HG03460 (cell line): Measurements from ENCODE around the gene CHSY1.
A peak's percentile ranks its signal among the peaks of the same experiment; 100 is the strongest.

Experiments used
- ATAC-seq: cut with Tn5 transposase; IDR thresholded peaks from one replicate; pipeline ENCODE4 v1.9.1; 2021; ENCODE audit not compliant: unreplicated experiment

The CHSY1 gene

DNA sequence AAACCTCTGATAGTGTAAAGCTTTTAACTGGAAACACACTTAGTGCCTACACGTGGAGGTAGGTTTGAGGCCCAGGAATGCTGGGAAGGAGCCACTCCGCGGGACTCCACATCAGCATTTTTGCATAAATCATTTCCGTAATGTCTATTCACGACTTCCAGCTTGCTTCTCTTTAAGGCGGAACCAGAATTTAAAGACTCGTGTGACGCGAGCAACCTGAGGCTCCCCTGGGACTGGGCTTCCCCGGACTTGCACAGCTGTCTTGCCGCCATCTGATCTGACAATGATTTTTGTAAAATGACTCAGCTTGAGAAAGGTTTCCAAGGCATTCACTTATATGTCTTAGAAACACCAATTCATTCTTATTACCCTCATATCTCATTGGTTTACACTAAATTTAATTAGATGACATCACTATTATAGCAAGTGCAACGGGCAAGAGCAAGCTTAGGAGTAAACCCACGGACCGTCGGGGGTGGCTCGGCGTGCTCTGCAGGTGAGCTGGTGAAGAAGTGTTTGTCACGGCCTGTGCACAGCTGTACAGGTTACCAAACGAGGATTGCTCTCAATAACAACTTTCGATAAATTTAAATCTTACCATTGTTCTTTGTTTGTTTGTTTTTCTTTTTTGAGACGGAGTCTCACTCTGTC is 95.2 kb downstream of the CHSY1 start:
- peak; percentile 81 for ATAC-seq

DNA sequence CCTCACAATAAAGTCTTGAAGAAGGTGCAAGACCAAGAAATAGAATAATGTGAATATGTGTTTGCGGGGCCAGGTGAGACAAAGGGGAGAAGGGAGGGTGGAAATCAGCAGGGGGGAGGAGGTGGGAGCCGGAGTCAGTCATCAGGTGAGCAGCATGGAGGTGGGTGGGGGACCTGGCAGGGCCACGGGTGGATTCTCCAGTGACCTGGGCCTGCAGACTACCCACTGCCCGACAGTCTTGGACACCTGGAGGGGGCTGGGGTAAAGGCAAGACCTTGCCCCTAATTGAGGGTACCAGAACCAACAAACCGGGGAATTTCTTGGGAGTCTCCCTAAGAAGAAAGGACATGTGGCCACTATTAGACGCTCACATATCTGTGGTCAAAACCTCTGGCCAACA is 95.8 kb downstream of the CHSY1 start:
- no peak for ATAC-seq

DNA sequence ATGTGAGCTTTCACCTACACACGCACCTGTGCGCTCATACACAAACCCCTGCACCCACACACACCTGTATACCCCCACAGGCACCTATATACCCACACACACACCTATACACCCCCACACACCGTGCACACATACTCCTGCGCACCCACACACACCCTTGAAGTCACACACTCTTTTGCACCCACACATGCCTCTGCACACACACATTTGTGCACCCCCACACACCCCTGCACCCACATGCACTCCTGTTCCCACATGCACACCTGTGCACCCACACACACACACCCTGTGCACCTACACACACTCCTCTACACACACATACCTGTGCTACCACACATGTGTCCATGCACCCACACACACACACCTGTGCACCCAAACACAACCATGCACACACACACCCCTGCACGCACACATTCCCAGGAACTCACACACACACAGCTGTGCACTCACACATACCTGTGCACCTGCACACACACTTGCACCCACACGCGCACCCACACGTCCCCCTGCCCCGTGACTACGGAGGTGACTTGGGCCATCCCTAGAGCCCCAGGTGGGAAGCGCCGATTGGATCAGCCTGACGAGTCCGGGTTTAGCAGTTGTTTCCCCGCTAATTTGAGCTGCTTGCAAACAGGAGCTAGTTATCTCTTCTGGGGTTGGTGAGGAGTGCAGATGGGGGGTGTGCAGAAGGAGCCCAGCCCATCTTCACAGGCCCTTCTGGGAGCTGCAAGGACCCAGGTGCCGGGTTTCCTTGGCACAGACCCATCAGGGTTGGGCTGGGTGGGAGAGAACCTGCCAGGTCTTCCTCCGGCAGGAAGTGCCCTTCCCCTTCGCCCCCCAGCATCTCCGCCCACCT is 97.8 kb downstream of the CHSY1 start:
- no peak for ATAC-seq

DNA sequence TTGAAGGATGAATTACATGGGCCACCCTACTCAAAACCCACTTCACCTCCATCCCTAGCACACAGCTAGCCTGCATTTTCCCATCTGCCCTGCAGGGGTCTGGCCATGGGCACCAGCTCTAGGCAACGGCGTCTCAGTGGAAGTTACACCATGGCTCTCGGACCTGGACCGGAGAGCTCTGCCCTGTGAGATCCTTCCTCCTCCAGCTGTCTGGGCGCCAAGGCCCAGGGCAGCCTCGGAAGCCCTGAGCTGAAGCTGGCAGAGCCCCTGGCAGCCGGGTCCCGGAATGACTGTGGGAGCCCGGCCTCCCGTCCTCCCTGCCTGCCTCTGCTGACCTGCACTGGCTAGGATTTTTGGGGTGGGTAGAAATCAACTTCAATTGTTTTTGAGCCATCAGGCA is 98.9 kb downstream of the CHSY1 start:
- no peak for ATAC-seq

- peak; percentile 49 for ATAC-seq
Measured at GRCh38 chr15:101151288-101151687, 100.6 kb downstream of the CHSY1 start.

DNA sequence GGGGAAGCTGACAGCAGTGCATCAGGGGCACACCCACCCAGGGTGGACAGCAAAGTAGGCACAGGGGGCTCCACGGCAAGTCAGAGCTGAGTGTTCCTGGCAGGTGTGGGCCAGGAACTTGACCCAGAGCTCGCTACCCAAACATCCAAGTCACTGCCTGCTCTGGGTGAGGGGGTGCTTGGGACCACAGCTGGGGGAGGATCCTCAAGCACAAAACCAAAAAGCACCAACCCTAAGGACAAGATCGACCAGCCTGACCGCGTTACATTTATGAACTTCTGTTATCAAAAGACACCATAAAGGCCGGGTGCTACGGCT is 101.2 kb downstream of the CHSY1 start:
- no peak for ATAC-seq

GRCh38 chr15:101149864-101150722 is 101.8 kb downstream of the CHSY1 start:
- ATAC-seq = no peak

DNA sequence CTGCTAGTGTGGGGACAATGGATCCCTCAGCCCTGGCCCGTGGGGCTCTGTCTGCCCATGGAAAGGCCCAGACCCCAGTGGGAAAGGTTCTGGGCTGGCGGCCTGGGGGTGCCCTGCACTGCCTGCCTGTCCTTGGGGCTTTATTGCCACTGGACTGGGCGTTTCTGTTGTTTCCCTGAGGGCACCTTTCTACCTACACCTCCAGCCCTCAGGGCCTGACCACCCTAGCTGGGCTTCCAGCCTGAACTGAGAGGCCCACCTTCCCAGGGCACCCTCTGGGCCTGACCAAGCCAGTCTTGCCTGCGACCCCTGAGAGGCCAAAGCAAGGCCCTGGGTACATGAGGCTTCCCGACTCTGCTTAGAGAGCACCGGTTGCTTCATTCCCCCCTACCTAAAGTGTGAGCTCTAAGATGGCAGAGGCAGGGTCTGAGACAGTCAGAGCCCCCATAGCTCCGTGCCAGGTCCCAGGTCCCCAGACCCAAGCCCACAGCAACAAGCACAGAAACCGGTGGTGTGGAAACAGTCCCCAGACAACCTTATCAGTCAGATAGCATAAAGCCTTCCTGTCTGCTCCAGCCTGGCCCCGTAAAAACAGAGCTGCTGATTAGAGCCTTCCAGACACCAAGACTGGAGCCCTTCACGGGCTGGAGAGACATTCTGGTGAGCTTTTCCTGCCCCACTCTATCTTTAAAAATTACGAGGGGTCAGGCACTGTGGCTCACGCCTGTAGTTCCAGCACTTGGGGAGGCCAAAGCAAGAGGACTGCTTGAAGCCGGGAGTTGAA is 102.8 kb downstream of the CHSY1 start:
- no peak for ATAC-seq

GRCh38 chr15:101148166-101148880 is 103.5 kb downstream of the CHSY1 start:
- no peak for ATAC-seq

GRCh38 chr15:101147181-101147580 is 104.7 kb downstream of the CHSY1 start:
- no peak for ATAC-seq

DNA sequence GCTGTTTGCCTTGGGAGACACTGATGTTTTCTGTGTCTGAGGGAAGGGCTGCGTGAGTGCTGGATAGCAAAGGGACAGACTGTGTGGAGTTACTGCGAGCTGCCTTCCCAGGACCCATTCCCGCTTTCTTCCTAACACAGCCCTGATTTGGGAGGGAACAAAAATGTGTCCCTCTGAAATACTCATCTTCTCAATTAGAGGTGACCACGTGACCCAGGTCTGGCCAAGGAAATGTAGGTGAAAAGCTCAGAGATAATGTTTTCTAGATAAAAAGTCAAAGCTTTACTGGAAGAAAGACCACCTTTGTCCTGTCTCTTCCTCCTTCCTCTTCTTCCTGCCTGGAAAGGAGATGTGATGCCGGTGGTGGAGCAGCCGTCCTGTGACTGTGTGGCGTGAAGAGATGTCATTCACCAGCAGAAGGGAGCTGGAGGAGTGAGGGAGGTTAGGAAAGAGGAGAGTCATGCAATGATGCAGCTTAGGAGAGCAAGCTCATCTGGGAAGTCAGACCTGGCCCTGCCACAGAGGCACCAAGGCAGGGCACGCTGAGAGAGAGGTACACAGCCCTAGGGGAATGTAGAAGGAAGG is 105.6 kb downstream of the CHSY1 start:
- no peak for ATAC-seq

DNA sequence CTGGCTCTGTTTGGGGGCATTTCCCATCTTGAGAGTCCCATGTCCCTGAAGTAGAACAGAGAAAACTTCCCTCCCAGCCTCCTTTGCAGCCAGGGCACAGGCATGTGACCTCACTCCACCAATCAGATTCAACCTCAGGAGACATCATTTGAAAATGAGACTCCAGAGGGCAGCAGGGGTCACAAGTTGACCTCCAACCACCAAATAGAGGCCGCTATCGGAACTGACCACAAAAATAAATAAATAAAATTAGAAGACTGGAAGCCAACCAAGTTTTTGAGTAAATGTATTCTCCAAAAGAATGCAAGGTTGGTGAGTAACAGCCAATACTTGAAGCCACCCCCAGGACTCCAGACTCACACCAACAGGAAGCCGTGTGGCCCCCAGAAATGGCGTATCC is 106.5 kb downstream of the CHSY1 start:
- no peak for ATAC-seq

DNA sequence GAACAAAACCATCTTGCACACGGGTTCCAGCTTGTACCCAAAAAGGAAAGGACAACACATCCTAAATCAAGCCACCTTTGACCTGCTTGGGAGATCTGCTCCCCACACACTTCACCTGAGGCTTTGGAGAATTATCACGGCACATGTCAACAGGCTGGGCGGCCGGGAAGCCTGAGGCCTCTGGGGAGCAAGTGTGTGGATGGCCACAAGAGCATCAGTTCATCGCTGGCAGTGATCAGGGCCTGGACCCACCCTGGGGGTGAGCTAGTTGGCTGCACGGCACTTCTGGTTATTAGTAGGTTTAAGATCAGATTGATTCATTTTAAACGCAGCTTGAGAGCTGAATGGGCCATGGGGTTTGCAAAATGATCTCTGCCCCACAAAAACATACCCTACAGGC is 108.5 kb downstream of the CHSY1 start:
- ATAC-seq = no peak

DNA sequence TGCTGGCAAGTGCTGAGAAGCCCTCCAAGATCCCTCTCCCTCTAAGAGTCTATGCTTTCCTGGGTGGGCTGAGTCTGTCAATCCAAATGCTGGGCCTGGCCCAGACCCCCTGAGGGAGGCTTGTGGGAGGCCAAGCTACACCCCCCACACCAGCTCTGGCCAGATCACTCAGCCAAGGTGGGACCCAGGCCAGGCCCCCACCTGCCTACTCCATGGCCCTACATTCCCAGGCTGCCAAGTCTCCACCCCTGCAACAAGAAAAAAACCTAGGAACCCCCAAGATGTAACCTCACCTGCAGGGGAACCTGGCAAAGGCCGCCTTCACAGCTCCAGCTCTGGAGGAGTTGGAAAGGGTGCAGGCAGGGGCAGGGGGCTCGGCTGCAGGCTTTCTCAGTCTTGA is 109.1 kb downstream of the CHSY1 start:
- no peak for ATAC-seq

GRCh38 chr15:101141926-101142527 is 109.8 kb downstream of the CHSY1 start:
- ATAC-seq = no peak

DNA sequence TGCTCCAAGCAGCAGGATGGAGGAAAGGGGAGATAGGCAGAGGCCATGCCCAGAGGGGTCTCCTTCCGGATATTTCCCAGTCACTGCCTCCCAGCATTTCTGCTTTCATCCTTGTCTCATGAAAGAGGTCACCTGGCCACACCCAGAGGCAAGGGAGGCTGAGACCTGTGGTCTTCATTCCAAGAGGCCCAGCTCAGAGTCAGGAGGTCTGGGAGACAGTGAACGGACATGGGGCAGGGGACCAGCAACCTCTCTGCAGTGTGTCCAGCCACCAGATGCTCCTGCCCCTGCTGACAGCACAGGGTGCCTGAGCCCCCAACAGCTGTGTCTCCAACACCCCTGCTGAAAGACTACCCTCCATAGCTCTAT is 111.2 kb downstream of the CHSY1 start:
- ATAC-seq = no peak

GRCh38 chr15:101139986-101140696 is 111.7 kb downstream of the CHSY1 start:
- ATAC-seq = no peak

- peak; percentile 50 for ATAC-seq
Measured at GRCh38 chr15:101138913-101139880, 112.7 kb downstream of the CHSY1 start.
